ENCODE measurements around the gene SMC3.

DNA sequence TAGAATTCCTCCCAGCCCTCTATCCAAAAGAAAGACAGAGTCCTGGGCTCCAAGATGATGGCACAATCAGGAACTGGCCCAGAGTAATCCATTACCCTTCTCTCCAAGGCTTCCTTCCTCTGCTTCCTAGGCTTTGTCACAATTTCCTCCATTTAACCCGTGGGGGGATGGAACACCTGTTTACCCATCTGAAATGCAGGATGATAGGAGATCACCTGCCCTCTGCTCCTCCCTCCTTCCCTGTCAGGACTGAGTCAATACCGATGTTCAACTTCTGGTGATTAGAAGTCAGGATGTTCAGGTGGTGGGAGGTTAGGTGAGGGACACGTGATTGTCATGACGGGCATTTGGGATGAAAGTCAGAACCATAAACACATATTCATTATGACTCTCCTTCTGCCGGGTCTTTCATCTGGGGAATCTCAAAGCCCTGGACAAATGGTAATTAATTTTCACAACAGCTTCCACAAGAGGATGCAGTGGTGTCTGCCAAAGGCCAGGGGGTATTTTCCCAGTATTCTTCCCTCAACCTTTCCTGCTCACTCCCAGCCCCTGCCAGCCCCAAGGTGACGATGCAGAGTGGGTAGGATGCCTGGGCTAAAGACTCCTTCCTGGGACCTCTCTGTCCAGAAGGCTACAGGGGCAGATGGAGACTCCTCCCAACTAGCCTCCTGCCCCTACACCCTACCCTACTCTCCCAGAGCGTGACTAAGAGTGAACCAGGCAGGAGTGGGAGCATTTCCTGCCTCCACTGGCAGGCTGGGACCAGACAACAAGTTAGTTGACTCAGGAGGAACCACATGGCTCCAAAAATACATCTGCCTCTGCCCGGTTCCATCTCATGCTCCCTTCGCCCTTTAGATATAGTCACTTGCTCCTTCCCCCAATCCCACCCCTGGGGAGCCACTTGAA, 41.9 kb upstream of the SMC3 start:
- TF ChIP-seq CTCF (IDR thresholded peaks at IDR 0.05) (no peak), POLR2A (IDR thresholded peaks at IDR 0.05) (no peak)
